Ishikawa (cell line): Measurements from ENCODE around the gene RAPGEF5.

Experiments used
- NFIC ChIP-seq: IDR thresholded peaks from 2 replicates; pipeline ENCODE4 v1.6.1; 2012
- RAD21 ChIP-seq: IDR thresholded peaks from 2 replicates; pipeline ENCODE4 v1.6.1; 2012; ENCODE audit warnings: low read depth
- TEAD4 ChIP-seq: IDR thresholded peaks from 2 replicates; pipeline ENCODE4 v1.6.1; 2012

DNA sequence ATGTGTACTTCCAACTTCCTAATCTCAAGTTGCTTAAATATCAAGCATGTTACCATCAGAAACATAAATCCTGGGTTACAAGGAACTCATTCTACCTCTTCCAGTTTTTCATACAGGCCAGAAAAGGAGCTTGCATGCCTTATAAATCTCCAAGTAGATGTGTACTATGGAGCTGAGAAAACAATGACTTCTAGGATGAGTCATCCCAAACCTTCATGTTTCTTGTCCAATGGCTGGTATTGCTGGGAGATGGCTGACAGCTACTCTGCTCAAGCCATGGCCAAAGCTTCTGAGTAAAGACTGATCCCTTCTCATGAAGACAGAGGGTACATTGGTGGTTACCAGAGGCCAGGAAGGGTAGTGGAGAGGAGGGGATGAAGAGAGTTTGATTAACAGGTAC lies 8.6 kb downstream of the RAPGEF5 start:
- TF ChIP-seq RAD21 (no peak), TEAD4 (no peak), NFIC (no peak)
